Transverse colon (tissue), 4 donors: ENCODE measurements around the gene MIOX.

Experiments used
- CTCF ChIP-seq, 5 experiments: fragments of 200-600 bp in 3 of 5; fragments of 450-650 bp in 2 of 5; sonication (generic) in 3 of 5; IDR thresholded peaks; 1 replicate in 2 of 5; 2 replicates in 3 of 5; pipeline ENCODE4 v1.5.1; 2016 to 2017; ENCODE audit warnings: antibody characterized with exemption in 5 of 5, inconsistent platforms in 3 of 5, mild to moderate bottlenecking in 2 of 5, moderate library complexity in 1 of 5
- EP300 ChIP-seq: sonication (generic); formaldehyde crosslinking; IDR thresholded peaks from one replicate; pipeline ENCODE4 v1.6.1; 2017; ENCODE audit warnings: antibody characterized with exemption, low read depth
- POLR2AphosphoS5 ChIP-seq, 3 donors: sonication (generic); formaldehyde crosslinking; IDR thresholded peaks; one replicate each; pipeline ENCODE4 v1.6.1; 2016; ENCODE audit warnings: antibody characterized with exemption in 3 of 3

GRCh38 chr22:50443801-50444625, 42.6 kb upstream of the MIOX start:
- no peak for TF ChIP-seq CTCF (IDR thresholded peaks at IDR 0.05)
- no peak for TF ChIP-seq EP300
- no peak for TF ChIP-seq POLR2AphosphoS5 (IDR thresholded peaks at IDR 0.05)
